IgD-negative memory B cell (primary cell): ENCODE data around the gene ADAMTS14. TPM values are rescaled to one million over a fixed set of nuclear protein-coding genes. Genes with fewer than 3 reads are reported as not detected.
A peak's percentile ranks its signal among the peaks of the same experiment; 100 is the strongest.

Source experiments
- H3K27ac Mint-ChIP-seq, 3 donors: one replicate each; pipeline ENCODE4 v1.8.0; 2020 to 2022; ENCODE audit warnings: mild to moderate bottlenecking in 3 of 3, mixed read lengths in 3 of 3, moderate library complexity in 1 of 3
- H3K27me3 Mint-ChIP-seq: one replicate; pipeline ENCODE4 v1.8.0; 2021; ENCODE audit warnings: mixed read lengths
- H3K36me3 Mint-ChIP-seq: one replicate; pipeline ENCODE4 v1.8.0; 2020; ENCODE audit warnings: mild to moderate bottlenecking, mixed read lengths
- H3K4me1 Mint-ChIP-seq, 3 donors: one replicate each; pipeline ENCODE4 v1.8.0; 2020 to 2022; ENCODE audit warnings: mixed read lengths in 3 of 3, mild to moderate bottlenecking in 1 of 3
- H3K4me3 Mint-ChIP-seq, 4 donors: one replicate each; pipeline ENCODE4 v1.8.0; 2020 to 2022; ENCODE audit warnings: mild to moderate bottlenecking in 4 of 4, mixed read lengths in 4 of 4, moderate library complexity in 3 of 4
- H3K9me3 Mint-ChIP-seq, 3 donors: one replicate each; pipeline ENCODE4 v1.8.0; 2020 to 2021; ENCODE audit warnings: mixed read lengths in 3 of 3, mild to moderate bottlenecking in 1 of 3
- polyA plus RNA-seq: library from polyadenylated mRNA; unstranded; fragments of 300-500 nt; fragmentation: Illumina TruSeq; gene quantifications from one replicate; pipeline ENCODE4 v1.2.3, GENCODE V29; 2021

The ADAMTS14 gene
- polyA plus RNA-seq, 1 donor from 2014 or later: not detected

DNA sequence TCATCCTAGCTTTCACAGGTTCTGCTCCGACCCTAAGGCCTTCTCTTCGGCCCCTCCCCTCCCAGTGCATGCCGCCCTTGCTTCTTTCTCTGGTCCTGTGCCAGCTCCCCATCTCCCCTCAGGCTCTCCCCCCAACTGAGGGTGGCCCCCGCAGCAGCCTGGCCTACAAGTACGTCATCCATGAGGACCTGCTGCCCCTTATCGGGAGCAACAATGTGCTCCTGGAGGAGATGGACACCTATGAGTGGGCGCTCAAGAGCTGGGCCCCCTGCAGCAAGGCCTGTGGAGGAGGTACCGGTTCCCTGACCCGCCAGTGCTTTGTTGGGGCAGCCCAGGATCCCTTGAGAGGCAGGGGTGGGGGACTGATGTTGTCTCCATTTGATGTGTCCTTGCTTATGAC lies 79.0 kb downstream of the ADAMTS14 start:
- no peak overlapping the region for H3K4me3 Mint-ChIP-seq
- peaks cover 1% of the 10 kb centered on the region for H3K36me3 Mint-ChIP-seq
- H3K27me3 Mint-ChIP-seq: no peaks in the 10 kb centered on the region
- H3K4me1 Mint-ChIP-seq: no peaks in the 10 kb centered on the region
- H3K27ac Mint-ChIP-seq: peak overlapping the region in 1 of 3 donors; percentile 10
- H3K9me3 Mint-ChIP-seq: no peaks in the 10 kb centered on the region

DNA sequence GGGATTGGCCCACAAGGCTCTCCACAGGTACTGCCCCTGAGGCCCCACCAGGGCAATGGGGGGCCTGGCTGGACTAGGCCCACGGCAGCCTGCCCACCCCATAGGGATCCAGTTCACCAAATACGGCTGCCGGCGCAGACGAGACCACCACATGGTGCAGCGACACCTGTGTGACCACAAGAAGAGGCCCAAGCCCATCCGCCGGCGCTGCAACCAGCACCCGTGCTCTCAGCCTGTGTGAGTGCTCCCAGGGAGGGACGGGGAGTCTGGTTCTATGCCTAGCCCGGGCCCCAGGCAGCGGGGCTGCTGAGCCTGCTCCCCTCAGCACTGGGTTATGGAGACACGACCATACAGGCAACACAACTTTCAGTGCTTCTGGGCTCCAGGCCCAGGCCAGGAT lies 79.7 kb downstream of the ADAMTS14 start:
- H3K27ac Mint-ChIP-seq: peak overlapping the region in 1 of 3 donors; percentile 10

DNA sequence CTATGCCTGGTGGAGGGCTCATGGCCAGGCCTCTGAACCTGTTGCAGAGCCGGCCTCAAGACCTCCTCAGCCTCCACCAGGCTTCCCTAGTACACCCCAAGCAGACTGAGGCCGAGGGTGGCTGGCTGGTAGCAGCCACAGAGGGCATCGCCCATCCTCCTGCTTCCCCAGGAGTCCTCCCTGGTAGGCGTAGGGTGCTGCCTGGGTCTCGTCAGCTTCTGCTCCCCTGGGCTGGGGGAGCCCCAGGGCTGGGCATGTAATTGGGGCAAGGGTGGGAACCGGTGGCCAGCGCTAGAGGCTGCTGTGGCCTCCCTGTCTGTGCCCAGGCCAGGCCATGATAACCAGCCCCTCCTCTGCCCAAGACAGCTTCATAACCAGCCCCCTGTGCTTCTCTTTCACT lies 80.3 kb downstream of the ADAMTS14 start:
- Mint-ChIP-seq H3K27ac (no peak overlapping the region), H3K4me1 (no peaks in the 10 kb centered on the region), H3K4me3 (no peak overlapping the region), H3K36me3 (peaks cover 1% of the 10 kb centered on the region), H3K9me3 (no peaks in the 10 kb centered on the region), H3K27me3 (peaks cover 4% of the 10 kb centered on the region)

More for the DNA sequence above, 79.7 kb downstream of the ADAMTS14 start:
- Mint-ChIP-seq H3K4me1 (no peaks in the 10 kb centered on the region), H3K27me3 (peaks cover 2% of the 10 kb centered on the region), H3K9me3 (no peaks in the 10 kb centered on the region), H3K36me3 (peaks cover 1% of the 10 kb centered on the region), H3K4me3 (no peak overlapping the region)

DNA sequence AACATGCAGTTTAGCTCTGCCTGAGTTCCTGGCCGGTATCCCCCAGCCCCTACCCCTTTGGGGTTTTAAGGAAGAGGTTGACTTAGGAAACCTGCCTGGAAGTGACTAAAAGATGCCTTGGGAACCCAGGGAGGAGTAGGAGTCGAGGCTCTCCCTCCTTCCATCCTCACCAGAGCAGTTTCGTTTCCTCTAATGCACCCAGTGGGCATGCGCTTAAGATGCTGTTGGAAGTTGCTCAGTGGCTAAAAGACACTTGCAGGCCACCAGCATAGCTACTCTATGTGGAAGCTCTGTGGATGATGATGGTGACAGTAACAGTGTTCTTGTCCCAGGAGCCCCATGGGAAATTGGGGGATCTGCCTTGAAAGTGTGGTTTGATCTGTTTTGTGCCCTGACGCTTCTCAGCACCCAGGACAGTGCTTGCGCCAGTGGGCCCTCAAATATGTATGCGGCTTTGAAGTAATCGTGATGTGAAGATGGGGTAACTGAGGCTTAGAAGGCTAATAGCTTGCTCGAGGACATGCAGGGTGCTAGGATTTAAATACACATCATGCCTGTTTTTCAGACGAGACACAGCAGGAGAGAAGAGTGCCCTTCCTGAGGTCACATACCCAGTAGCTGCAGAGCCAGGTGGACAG lies 80.8 kb downstream of the ADAMTS14 start:
- H3K4me1 Mint-ChIP-seq: no peaks in the 10 kb centered on the region
- peaks cover 4% of the 10 kb centered on the region for H3K27me3 Mint-ChIP-seq
- no peak overlapping the region for H3K27ac Mint-ChIP-seq
- no peak overlapping the region for H3K4me3 Mint-ChIP-seq
- H3K36me3 Mint-ChIP-seq: peaks cover 1% of the 10 kb centered on the region
- no peaks in the 10 kb centered on the region for H3K9me3 Mint-ChIP-seq

DNA sequence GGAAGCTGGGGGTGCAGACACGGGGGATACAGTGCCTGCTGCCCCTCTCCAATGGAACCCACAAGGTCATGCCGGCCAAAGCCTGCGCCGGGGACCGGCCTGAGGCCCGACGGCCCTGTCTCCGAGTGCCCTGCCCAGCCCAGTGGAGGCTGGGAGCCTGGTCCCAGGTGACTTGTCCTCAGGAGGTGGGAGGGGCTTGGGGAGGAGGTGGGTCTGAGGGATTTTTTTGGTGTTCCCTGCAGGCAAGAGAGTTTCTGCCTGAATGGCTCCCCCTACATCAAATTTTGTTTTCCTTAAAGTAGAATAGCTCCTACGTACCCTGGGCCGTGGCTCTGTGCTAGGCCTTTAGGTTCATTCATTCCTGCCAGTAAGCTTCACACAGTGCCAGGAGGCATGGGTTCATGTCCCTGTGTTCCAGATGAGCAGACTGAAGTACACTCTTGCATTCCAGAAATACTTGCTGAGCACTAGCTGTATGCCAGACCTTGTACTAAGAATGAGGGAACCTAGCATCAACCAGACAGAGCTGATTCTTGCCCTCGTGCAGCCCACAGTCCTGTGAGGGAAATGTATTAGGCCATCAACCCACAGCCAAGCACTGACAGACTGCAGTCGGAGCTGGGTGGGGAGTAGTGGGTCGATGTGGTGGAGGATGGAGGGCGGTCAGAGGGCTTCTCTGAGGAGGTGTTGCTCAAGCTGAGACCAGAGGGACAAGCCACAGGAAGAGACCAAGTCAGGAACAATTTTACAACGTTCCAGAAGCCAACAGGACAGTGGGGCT lies 81.7 kb downstream of the ADAMTS14 start:
- Mint-ChIP-seq H3K4me1 (no peaks in the 10 kb centered on the region), H3K27me3 (peaks cover 4% of the 10 kb centered on the region), H3K9me3 (no peaks in the 10 kb centered on the region), H3K27ac (no peak overlapping the region), H3K36me3 (peaks cover 1% of the 10 kb centered on the region), H3K4me3 (no peak overlapping the region)

DNA sequence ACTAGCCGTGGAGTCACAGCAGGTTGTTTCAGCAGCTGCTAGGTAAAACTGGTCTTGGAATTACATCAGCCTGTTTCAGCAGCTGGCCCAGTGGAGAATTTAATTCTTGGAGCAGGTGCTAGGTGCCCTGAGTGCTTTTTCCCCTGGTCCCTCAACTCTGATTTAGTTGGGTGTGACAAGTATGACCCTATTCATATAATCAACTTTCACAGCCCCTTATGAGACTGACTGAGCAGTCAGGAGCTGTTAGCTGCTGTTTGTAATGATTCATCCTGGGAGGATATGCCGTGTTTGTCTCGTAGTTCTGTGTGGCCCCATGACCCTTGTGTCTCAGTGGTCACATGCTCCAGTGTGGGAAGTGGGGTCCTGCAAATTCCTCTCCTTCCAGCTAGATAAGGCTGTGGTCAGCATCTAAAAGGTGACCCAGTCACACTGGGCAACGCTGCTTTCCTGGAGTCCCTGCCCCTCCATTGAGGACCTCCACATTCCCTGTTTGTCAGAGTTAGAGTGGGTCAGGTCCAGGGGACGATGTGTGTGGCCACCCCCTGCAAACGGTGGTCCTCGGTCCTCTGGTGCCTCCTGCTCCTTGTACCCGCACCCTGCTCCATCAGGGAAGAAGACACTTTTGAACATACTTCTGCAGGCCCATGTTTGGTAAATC lies 84.5 kb downstream of the ADAMTS14 start:
- Mint-ChIP-seq H3K4me3 (no peak overlapping the region), H3K9me3 (no peaks in the 10 kb centered on the region), H3K36me3 (no peaks in the 10 kb centered on the region), H3K27ac (no peak overlapping the region), H3K27me3 (peaks cover 4% of the 10 kb centered on the region), H3K4me1 (no peaks in the 10 kb centered on the region)

DNA sequence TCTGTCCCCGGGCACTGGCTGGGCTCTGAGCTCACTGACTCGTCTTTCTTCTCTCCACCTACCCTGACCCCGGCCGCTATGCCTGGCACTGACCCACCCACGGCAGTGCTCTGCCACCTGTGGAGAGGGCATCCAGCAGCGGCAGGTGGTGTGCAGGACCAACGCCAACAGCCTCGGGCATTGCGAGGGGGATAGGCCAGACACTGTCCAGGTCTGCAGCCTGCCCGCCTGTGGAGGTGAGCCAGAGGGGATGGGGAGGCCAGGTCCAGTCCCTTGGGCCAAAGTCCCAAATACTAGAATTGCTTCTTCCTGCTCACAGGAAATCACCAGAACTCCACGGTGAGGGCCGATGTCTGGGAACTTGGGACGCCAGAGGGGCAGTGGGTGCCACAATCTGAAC lies 85.5 kb downstream of the ADAMTS14 start:
- Mint-ChIP-seq H3K4me1 (no peaks in the 10 kb centered on the region), H3K27me3 (peaks cover 6% of the 10 kb centered on the region), H3K36me3 (no peaks in the 10 kb centered on the region), H3K4me3 (no peak overlapping the region), H3K27ac (no peak overlapping the region), H3K9me3 (no peaks in the 10 kb centered on the region)

DNA sequence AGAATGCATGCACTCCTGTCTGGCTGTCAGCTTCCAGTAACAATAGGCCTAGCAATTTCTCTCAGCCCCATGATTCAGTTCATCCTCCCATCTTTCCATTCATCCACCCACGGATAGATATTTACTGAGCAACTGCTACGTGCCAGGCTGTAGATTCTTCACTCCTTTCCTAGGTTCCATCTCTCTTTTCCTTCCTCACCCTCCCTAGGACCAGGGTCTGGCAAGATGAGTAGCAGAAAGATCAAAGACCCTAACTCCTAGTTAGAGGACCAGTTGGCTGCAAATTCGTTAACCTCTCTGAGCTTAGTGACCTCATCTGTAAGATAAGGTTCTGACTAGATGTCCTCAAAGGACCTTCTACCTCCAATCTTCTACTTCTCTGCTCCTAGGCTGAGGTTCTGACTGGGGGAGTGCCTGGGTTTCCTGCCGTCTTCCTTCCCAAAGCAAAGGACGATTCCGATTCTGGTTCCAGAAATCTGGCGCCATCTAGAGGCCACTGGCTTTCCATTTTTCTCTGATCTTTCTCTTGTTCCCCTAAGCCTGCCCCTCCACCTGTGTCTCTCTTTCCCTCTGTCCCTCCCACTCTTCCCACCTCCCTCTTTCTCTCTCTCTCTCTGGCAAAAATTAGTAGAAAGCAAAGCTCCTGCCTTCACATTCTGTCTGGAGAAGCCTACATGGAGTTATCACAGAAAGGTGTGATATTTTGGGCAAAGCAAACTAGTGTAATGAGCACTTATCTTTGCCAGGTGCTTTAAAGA lies 86.6 kb downstream of the ADAMTS14 start:
- no peaks in the 10 kb centered on the region for H3K4me1 Mint-ChIP-seq
- H3K9me3 Mint-ChIP-seq: no peaks in the 10 kb centered on the region
- peaks cover 6% of the 10 kb centered on the region for H3K27me3 Mint-ChIP-seq
- H3K27ac Mint-ChIP-seq: no peak overlapping the region
- no peak overlapping the region for H3K4me3 Mint-ChIP-seq
- no peaks in the 10 kb centered on the region for H3K36me3 Mint-ChIP-seq

DNA sequence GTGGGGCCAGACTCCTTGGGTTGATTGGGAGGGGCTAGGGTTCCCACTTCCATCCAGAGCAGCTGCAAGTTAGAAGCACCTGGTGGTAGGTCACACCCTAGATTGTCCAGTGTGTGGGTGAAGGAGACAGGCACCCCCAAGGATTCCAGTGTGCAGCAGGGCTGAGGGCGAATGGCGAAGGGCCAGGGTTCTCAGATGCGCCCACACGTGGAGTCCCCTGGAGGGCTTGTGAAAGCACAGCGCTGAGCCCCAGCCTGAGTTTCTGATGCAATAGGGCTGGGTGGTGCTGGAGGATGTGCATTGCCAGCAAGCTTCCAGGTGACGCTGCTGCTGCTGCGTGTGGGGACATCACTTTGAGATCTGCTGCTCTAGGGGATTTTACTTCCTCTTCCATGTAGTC lies 87.5 kb downstream of the ADAMTS14 start:
- H3K27me3 Mint-ChIP-seq: peaks cover 6% of the 10 kb centered on the region
- no peak overlapping the region for H3K27ac Mint-ChIP-seq

DNA sequence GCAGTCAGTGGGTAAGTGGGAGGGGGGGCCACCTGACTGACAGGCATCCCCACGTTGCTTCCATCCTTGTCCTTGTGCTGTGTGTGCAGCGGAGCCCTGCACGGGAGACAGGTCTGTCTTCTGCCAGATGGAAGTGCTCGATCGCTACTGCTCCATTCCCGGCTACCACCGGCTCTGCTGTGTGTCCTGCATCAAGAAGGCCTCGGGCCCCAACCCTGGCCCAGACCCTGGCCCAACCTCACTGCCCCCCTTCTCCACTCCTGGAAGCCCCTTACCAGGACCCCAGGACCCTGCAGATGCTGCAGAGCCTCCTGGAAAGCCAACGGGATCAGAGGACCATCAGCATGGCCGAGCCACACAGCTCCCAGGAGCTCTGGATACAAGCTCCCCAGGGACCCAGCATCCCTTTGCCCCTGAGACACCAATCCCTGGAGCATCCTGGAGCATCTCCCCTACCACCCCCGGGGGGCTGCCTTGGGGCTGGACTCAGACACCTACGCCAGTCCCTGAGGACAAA lies 88.0 kb downstream of the ADAMTS14 start:
- Mint-ChIP-seq H3K9me3 (peaks cover under 1 to 4% (median 3%) of the 10 kb centered on the region in 3 donors), H3K4me1 (no peaks in the 10 kb centered on the region), H3K27me3 (peaks cover 6% of the 10 kb centered on the region), H3K27ac (no peak overlapping the region), H3K36me3 (no peaks in the 10 kb centered on the region), H3K4me3 (no peak overlapping the region)

More for the DNA sequence above, 87.5 kb downstream of the ADAMTS14 start:
- no peaks in the 10 kb centered on the region for H3K9me3 Mint-ChIP-seq
- H3K36me3 Mint-ChIP-seq: no peaks in the 10 kb centered on the region
- H3K4me1 Mint-ChIP-seq: no peaks in the 10 kb centered on the region
- H3K4me3 Mint-ChIP-seq: no peak overlapping the region

DNA sequence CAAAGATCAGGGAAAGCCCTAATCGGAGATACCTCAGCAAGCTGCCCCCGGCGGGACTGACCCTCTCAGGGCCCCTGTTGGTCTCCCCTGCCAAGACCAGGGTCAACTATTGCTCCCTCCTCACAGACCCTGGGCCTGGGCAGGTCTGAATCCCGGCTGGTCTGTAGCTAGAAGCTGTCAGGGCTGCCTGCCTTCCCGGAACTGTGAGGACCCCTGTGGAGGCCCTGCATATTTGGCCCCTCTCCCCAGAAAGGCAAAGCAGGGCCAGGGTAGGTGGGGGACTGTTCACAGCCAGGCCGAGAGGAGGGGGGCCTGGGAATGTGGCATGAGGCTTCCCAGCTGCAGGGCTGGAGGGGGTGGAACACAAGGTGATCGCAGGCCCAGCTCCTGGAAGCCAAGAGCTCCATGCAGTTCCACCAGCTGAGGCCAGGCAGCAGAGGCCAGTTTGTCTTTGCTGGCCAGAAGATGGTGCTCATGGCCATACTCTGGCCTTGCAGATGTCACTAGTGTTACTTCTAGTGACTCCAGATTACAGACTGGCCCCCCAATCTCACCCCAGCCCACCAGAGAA lies 88.8 kb downstream of the ADAMTS14 start:
- H3K4me3 Mint-ChIP-seq: no peak overlapping the region
- no peaks in the 10 kb centered on the region for H3K36me3 Mint-ChIP-seq
- H3K27me3 Mint-ChIP-seq: peaks cover 6% of the 10 kb centered on the region
- no peaks in the 10 kb centered on the region for H3K4me1 Mint-ChIP-seq
- H3K9me3 Mint-ChIP-seq: peaks cover 4 to 12% (median 6%) of the 10 kb centered on the region in 3 donors
- H3K27ac Mint-ChIP-seq: no peak overlapping the region

DNA sequence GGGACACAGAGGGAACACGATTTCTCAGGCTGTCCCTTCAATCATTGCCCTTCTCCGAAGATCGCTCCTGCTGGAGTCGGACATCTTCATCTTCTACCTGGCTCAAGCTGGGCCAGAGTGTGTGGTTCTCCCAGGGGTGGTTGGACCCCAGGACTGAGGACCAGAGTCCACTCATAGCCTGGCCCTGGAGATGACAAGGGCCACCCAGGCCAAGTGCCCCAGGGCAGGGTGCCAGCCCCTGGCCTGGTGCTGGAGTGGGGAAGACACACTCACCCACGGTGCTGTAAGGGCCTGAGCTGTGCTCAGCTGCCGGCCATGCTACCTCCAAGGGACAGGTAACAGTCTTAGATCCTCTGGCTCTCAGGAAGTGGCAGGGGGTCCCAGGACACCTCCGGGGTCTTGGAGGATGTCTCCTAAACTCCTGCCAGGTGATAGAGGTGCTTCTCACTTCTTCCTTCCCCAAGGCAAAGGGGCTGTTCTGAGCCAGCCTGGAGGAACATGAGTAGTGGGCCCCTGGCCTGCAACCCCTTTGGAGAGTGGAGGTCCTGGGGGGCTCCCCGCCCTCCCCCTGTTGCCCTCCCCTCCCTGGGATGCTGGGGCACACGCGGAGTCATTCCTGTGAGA lies 89.5 kb downstream of the ADAMTS14 start:
- Mint-ChIP-seq H3K27me3 (peaks cover 8% of the 10 kb centered on the region), H3K36me3 (no peaks in the 10 kb centered on the region), H3K4me1 (no peaks in the 10 kb centered on the region), H3K4me3 (no peak overlapping the region), H3K27ac (no peak overlapping the region), H3K9me3 (peaks cover 7 to 17% (median 9%) of the 10 kb centered on the region in 3 donors)

DNA sequence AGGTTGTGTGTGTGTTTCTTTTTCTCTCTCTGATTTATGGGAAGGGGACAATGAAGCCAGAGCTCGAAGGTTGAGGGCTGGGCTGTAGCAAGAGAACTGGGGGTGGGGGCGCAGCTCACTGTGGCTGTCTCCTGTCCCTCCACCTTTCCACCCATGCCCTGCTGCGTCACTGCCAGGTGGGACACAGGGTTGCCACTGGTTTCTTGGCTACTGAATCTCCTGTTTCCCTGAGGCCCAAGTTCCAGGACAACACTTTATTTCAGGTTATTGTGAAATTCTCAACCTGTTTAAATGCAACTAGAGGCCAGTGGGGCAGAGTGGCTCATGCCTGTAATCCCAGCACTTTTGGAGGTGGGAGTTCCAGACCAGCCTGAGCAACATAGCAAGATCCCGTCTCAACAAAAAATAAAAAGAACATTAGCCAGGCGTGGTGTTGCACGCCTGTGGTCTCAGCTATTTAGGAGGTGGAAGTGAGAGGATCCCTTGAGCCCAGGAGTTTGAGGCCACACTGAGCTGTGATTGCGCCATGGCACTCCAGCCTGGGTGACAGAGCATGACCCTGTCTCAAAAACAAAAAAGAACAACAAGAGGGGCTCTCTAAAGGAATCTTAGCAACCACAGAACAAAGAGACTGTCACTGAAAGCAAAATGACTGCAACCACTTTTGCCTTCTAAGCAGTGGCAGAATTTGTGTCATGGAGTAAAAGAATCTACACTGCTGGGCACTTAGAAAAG lies 90.3 kb downstream of the ADAMTS14 start:
- Mint-ChIP-seq H3K4me1 (no peaks in the 10 kb centered on the region), H3K9me3 (peaks cover 8 to 20% (median 11%) of the 10 kb centered on the region in 3 donors), H3K27ac (no peak overlapping the region), H3K27me3 (peaks cover 4% of the 10 kb centered on the region), H3K4me3 (peak overlapping the region in 1 of 4 donors; percentile 30), H3K36me3 (no peaks in the 10 kb centered on the region)
